Measurements from ENCODE around the gene FNTB.

GRCh38 chr14:64994540-64994939 lies 7.8 kb downstream of the FNTB start:
- no peak for TF ChIP-seq EZH2 (IDR thresholded peaks at IDR 0.05; ENCODE audit: borderline replicate concordance)
- TF ChIP-seq CTCF (IDR thresholded peaks at IDR 0.05; ENCODE audit: poor library complexity): no peak

Data from hepatocyte (in vitro differentiated cells).